Measurements from ENCODE around the gene PANX1.

Gene PANX1

GRCh38 chr11:94194712-94195111, 66.1 kb downstream of the PANX1 start:
- no peaks in the 10 kb centered on the region for H3K9me3 ChIP-seq (ENCODE audit: low read depth, low read length)
- no peak overlapping the region for H3K27ac ChIP-seq
- no peak overlapping the region for H3K4me3 ChIP-seq
- H3K9ac ChIP-seq (ENCODE audit: insufficient read length): no peak overlapping the region
- TF ChIP-seq FOXP2 (optimal IDR thresholded peaks at IDR 0.05; ENCODE audit: control extremely low read depth, extremely low read length, insufficient read depth): no peak
- no peak for TF ChIP-seq EZH2 (IDR thresholded peaks at IDR 0.05)
- no peak for TF ChIP-seq POLR2AphosphoS5 (IDR thresholded peaks at IDR 0.05; ENCODE audit: borderline replicate concordance, low read depth, low read length)
- DNase-seq (ENCODE audit: low read depth, low spot score): no peak
- no peaks in the 10 kb centered on the region for H3K36me3 ChIP-seq (ENCODE audit: insufficient read depth, low read length)

DNA sequence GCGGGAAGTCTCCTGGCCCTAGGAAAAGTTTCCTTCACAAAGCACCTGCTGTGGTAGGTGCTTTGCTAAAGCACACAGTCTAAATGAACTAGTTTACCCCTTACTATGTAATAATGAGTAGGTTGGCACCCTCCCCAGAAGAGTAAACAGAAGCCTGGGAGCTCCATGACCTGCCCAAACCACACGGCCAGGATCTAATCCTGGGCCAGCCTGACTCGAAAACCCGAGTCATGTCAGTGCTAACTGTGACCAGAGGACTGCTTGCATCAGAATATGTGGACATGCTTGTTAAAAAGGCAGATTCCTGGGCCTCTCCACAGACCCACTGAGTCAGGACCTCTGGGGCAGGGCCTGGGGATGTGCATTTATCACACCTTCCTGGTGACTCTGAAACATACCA, 67.7 kb downstream of the PANX1 start:
- no peak for DNase-seq (ENCODE audit: low read depth, low spot score)

GRCh38 chr11:94198718-94199117, 70.1 kb downstream of the PANX1 start:
- Histone ChIP-seq H3K9ac (ENCODE audit: insufficient read length) (no peak overlapping the region), H3K4me3 (no peak overlapping the region), H3K9me3 (ENCODE audit: low read depth, low read length) (no peaks in the 10 kb centered on the region), H3K27ac (no peak overlapping the region), H3K36me3 (ENCODE audit: insufficient read depth, low read length) (no peaks in the 10 kb centered on the region)
- no peak for TF ChIP-seq FOXP2 (optimal IDR thresholded peaks at IDR 0.05; ENCODE audit: control extremely low read depth, extremely low read length, insufficient read depth)
- no peak for TF ChIP-seq EZH2 (IDR thresholded peaks at IDR 0.05)
- no peak for TF ChIP-seq POLR2AphosphoS5 (IDR thresholded peaks at IDR 0.05; ENCODE audit: borderline replicate concordance, low read depth, low read length)
- no peak for DNase-seq (ENCODE audit: low read depth, low spot score)

More for the DNA sequence above, 67.7 kb downstream of the PANX1 start:
- Histone ChIP-seq H3K27ac (no peak overlapping the region), H3K4me3 (no peak overlapping the region), H3K9ac (ENCODE audit: insufficient read length) (no peak overlapping the region), H3K36me3 (ENCODE audit: insufficient read depth, low read length) (no peaks in the 10 kb centered on the region), H3K9me3 (ENCODE audit: low read depth, low read length) (no peaks in the 10 kb centered on the region)
- TF ChIP-seq FOXP2 (optimal IDR thresholded peaks at IDR 0.05; ENCODE audit: control extremely low read depth, extremely low read length, insufficient read depth) (no peak), EZH2 (IDR thresholded peaks at IDR 0.05) (no peak), POLR2AphosphoS5 (IDR thresholded peaks at IDR 0.05; ENCODE audit: borderline replicate concordance, low read depth, low read length) (no peak)

DNA sequence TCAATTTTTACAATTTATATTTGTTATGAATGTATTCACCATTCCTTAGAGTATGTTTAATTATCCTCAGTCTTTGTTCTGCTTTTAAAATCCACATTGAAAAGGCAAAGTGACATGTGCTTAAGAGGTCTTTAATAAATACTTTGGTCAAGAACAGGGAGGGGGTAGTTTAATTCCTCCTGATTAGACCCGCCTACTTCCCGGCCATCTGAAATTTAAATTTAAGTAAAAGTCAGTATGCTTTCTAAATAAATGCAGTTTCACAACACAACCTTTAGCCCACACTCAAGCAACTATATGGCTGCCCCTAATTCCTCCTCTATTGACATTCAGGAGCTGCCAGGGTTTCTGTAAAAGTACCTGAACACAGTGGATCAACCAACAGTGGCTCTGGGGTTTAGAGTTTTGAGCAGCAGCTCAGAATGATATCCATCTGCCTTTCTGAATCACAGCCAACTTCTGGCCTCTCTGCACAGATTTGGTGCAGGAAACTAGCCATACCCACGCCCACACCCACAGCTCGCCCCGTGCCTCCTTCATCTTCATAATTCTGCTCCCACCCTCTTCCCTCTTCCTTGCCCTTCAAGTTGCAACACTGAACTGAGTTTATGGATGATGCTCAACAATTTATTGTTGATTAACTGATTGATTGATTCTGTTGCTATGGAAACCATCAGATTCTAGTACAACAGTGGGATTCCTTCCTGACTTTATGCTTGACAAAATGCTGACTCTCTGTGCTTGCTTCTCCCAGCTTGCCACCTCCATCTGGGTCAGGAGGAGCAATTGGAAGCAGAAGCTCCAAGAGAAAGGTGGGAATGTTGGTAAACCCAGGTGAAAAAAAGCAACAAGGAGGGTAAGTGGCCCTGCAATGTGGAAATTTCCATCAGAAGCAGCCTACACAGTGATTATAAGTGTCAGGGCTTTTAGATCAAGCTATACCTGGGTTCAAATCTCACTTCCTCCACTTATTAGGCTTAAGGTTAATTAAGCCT, 70.8 kb downstream of the PANX1 start:
- Histone ChIP-seq H3K36me3 (ENCODE audit: insufficient read depth, low read length) (no peaks in the 10 kb centered on the region), H3K9me3 (ENCODE audit: low read depth, low read length) (no peaks in the 10 kb centered on the region), H3K4me3 (no peak overlapping the region), H3K9ac (ENCODE audit: insufficient read length) (no peak overlapping the region), H3K27ac (no peak overlapping the region)
- TF ChIP-seq EZH2 (IDR thresholded peaks at IDR 0.05) (no peak), FOXP2 (optimal IDR thresholded peaks at IDR 0.05; ENCODE audit: control extremely low read depth, extremely low read length, insufficient read depth) (no peak)
- DNase-seq (ENCODE audit: low read depth, low spot score): no peak

DNA sequence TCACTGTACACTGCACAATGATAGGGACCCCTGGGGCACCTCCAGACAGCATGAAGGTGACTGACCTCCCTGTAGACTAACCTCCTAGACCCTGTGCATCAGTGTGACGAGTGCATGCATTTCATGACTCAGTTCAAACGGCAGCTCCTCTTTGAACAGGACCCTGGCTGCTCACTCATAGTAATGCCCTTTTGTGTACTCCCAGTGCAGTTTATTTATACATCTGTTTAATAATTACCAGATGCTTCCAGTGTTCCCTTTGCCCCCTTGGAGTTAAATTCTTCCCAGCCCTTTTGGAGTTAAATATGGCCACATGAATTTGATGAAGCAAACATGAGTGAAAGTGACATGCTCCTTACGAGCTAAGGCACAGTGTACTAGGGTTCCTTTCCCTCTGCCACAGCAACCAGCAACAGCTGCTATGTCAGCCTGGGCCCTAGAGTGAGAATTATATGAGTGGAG, 72.4 kb downstream of the PANX1 start:
- Histone ChIP-seq H3K4me3 (no peak overlapping the region), H3K9me3 (ENCODE audit: low read depth, low read length) (no peaks in the 10 kb centered on the region), H3K36me3 (ENCODE audit: insufficient read depth, low read length) (no peaks in the 10 kb centered on the region), H3K27ac (no peak overlapping the region), H3K9ac (ENCODE audit: insufficient read length) (no peak overlapping the region)
- TF ChIP-seq EZH2 (IDR thresholded peaks at IDR 0.05) (no peak), FOXP2 (optimal IDR thresholded peaks at IDR 0.05; ENCODE audit: control extremely low read depth, extremely low read length, insufficient read depth) (no peak), POLR2AphosphoS5 (IDR thresholded peaks at IDR 0.05; ENCODE audit: borderline replicate concordance, low read depth, low read length) (no peak)
- no peak for DNase-seq (ENCODE audit: low read depth, low spot score)

DNA sequence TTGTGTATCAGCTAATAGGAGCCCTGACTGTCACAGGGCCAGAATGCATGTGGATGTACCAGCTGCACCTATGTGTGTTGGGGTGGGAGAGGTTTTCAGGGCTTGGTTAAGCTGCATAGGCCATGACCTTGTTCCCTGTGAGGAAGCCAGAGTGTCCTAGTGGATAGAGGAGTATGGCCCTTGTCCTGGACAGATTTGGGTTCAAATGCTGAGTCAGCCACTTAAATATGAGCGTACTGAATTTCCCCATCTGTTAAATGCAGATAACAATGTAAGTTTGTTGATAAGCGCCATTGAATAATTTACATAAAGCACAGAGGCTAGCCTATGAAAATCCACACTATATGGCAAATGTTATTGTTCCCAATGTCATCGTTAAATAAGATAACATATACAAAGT, 74.4 kb downstream of the PANX1 start:
- no peak overlapping the region for H3K27ac ChIP-seq
- DNase-seq (ENCODE audit: low read depth, low spot score): no peak
- no peaks in the 10 kb centered on the region for H3K9me3 ChIP-seq (ENCODE audit: low read depth, low read length)
- no peak overlapping the region for H3K4me3 ChIP-seq
- TF ChIP-seq EZH2 (IDR thresholded peaks at IDR 0.05) (no peak), POLR2AphosphoS5 (IDR thresholded peaks at IDR 0.05; ENCODE audit: borderline replicate concordance, low read depth, low read length) (no peak), FOXP2 (optimal IDR thresholded peaks at IDR 0.05; ENCODE audit: control extremely low read depth, extremely low read length, insufficient read depth) (no peak)
- no peaks in the 10 kb centered on the region for H3K36me3 ChIP-seq (ENCODE audit: insufficient read depth, low read length)
- no peak overlapping the region for H3K9ac ChIP-seq (ENCODE audit: insufficient read length)

DNA sequence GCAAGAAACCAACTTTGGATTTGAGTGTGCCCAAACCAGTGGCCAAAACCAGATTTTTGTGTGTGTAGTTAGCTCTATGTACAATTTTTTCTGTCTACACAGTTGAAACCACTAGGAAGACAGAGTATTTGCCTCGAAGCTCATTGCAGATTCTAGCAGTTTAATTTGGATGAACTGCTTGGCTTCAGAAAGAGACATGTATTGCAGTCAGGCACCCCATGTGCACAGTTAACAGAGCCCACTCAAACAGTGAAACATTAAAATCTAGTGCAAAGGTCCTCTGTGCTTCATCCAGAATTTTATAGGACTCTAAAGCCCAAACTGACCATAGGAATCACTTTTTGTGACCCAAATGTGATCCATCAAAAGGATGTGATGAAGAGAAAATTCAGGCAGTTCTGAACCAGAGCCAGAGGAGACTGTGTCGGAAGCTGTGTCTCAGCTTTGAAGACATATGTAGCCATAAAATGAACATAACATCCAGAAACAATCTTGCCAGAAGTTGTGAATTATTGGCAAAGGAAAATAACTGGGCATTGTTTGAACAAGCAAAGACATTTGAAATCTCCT, 82.7 kb downstream of the PANX1 start:
- Histone ChIP-seq H3K27ac (no peak overlapping the region), H3K36me3 (ENCODE audit: insufficient read depth, low read length) (no peaks in the 10 kb centered on the region), H3K9ac (ENCODE audit: insufficient read length) (no peak overlapping the region), H3K9me3 (ENCODE audit: low read depth, low read length) (no peaks in the 10 kb centered on the region), H3K4me3 (no peak overlapping the region)
- TF ChIP-seq EZH2 (IDR thresholded peaks at IDR 0.05) (no peak), POLR2AphosphoS5 (IDR thresholded peaks at IDR 0.05; ENCODE audit: borderline replicate concordance, low read depth, low read length) (no peak), FOXP2 (optimal IDR thresholded peaks at IDR 0.05; ENCODE audit: control extremely low read depth, extremely low read length, insufficient read depth) (no peak)
- DNase-seq (ENCODE audit: low read depth, low spot score): no peak

GRCh38 chr11:94212898-94213297, 84.3 kb downstream of the PANX1 start:
- Histone ChIP-seq H3K36me3 (ENCODE audit: insufficient read depth, low read length) (no peaks in the 10 kb centered on the region), H3K9me3 (ENCODE audit: low read depth, low read length) (no peaks in the 10 kb centered on the region), H3K27ac (no peak overlapping the region), H3K4me3 (no peak overlapping the region), H3K9ac (ENCODE audit: insufficient read length) (no peak overlapping the region)
- no peak for TF ChIP-seq EZH2 (IDR thresholded peaks at IDR 0.05)
- TF ChIP-seq POLR2AphosphoS5 (IDR thresholded peaks at IDR 0.05; ENCODE audit: borderline replicate concordance, low read depth, low read length): no peak
- TF ChIP-seq FOXP2 (optimal IDR thresholded peaks at IDR 0.05; ENCODE audit: control extremely low read depth, extremely low read length, insufficient read depth): no peak
- no peak for DNase-seq (ENCODE audit: low read depth, low spot score)
